Activated effector memory CD4-positive, alpha-beta T cell treated with anti-CD3 and anti-CD28 coated beads, Interleukin-2, amount 50 U/mL, for 16 hours (primary cell): Measurements from ENCODE around the gene TMEM163.
"Not testable (repeated sequence)": the region's sequence is repeated elsewhere in the genome, so short reads cannot be mapped to it uniquely, and the experiment has no call there.

Experiments used
- DNase-seq: peaks from one replicate; pipeline ENCODE4 v3.0.0-alpha.2; 2020

Gene TMEM163

DNA sequence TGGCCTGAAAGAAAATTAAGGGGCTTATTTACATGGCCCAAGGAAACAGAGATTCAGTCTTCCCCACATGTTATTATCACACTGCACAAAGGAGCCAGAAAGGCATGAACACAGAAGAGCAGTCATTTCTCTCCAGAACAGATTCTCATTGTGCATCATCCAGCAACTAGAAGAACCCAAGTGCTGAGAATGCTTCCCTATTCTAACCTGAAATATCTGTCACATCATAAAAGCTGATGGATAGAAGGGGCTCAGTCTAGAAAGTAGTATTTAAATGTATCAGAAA is 145.8 kb downstream of the TMEM163 start:
- DNase-seq = no peak

DNA sequence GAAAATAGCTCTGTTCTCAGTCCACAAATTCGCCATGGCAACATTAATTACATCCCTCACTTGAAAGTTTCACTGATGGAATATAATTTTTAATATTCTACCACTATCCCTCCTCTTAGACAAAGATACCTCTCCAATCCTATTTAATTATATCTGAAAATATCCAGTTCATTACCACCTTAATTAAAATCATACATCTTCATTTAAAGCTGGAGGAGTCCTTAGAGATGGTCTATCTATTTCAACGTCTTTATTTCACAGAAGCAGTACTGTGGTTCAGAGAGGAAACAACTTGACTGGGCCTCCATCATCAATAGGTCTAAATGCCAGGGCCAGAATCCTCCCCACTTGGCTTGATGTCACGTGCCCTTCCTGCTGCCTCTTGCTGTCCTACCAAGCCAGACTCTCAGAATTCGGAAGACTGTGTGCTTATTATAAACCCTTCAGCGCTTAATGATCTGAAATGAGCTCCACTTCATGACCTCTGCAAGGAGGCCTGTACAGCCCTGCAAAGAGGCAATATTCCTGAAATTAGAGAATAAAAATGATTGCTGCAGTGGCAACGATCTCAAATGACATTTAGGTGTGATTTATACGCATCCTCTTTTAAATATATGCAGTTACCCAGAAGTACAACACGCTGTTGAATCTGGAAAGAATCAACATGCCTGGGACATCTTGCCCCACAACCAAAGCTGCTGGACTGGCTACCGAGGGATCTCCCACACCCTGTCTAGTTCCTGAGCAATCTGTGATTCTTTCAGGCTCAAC is 146.3 kb downstream of the TMEM163 start:
- no peak for DNase-seq

DNA sequence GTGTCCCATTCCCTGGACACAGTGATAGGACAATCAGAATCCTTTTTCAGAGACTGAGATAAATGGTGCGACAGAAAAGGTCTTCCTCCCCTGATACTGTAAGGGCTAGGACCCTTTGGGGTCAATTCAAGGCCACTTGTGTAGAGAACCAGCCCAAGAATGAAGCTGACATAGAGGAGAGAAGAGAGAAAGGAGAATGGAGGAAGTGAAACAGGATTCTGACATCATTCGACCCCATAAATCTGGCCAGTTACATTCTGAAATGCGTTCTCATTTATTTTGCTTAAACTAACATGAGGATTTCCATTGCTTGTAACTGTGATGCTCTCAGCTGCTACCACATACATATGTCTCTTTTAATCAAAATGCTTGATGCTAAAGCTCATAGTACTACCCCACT is 148.1 kb downstream of the TMEM163 start:
- DNase-seq = no peak

DNA sequence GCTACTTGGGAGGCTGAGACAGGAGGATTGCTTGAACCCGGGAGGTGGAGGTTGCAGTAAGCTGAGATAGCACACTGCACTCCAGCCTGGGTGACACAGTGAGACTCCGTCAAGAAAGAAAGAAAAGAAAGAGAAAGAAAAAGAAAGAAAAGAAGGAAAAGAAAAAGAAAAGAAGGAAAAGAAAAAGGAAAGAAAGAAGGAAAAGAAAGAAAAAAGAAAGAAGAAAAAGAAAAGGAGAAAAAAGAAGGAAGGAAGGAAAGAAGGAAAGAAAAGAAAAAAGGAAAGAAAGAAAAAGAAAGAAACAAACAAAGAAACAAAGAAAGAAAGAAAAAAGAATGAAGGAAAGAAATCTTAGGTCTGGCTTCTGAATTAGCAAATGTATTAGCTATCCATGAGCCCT is 150.4 kb downstream of the TMEM163 start:
- no peak for DNase-seq

DNA sequence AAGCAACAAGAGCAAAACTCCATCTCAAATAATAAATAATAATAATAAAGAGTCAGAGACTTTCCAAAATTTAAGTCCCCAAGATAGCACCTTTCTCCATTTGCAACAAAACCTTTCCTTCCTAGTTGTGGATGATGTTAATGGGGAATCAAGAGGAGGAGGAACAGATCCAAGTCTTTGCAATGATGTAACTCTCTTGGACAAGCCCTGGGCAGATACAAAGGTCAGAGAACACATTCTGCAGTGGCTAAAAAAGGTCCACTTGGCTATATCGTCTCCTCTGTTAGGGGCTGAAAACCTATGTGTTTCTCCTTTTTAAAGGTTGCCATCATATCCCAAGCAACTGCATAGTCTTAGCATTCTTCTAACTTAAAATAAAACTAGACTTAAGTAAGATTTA is 151.1 kb downstream of the TMEM163 start:
- no peak for DNase-seq

DNA sequence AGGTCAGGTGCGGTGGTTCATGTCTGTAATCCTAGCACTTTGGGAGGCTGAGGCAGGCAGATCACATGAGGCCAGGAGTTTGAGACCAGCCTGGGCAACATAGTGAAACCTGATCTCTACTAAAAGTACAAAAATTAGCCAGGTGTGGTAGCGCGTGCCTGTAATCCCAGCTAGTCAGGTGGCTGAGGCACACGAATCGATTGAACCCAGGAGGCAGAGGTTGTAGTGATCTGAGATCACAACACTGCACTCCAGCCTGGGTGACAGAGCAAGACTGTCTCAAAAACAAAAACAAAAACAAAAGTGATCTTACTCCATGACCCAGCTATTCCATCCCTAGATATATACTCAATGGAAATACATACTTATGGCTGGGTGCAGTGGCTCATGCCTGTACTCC is 153.8 kb downstream of the TMEM163 start:
- not testable (repeated sequence) for DNase-seq

DNA sequence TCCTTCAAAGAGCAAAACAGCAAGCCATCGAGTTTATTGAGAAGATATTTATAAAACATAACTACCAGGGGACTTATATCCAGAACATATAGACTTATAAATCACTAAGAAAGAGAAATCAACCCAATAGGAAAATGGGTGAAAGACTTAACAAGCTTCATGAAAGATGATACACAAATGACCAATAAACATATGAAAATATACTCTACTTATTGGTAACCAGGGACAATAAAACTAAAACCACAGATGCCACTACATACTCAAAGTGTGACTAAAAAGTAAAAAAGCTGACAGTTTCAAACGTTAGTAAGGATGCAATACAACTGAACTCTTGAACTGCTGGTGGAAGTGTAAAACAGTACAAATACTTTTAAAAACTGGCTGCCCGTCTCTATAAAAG is 154.3 kb downstream of the TMEM163 start:
- DNase-seq = no peak

DNA sequence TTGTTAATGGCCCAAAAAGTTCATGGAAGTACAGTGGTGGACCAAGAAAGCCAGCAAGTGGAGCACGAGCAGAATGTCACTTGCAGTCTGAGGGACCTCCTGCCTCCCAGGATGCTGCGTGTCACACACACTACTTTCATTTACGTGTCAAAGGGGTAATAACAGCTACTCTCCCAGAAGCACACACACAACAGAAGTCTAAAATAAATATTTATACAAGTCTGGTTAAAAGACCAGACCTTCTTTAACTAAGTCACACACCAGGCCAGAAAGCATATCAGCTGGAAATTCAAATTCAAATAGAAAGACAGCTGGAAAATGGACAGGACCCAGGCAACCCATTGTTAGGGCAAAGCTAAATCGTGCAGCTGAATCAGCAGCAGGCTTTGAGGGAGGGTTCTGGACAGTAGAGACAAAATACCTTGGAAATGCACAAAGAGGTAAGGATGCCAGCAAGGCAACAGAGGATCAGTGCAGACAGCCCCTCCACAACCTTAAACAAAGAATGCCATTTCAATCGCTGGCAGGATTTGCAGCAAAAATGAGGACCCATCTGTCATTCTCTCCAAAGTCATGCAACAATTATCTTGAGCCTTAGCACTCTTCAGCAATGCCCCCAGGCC is 160.5 kb downstream of the TMEM163 start:
- DNase-seq = no peak

DNA sequence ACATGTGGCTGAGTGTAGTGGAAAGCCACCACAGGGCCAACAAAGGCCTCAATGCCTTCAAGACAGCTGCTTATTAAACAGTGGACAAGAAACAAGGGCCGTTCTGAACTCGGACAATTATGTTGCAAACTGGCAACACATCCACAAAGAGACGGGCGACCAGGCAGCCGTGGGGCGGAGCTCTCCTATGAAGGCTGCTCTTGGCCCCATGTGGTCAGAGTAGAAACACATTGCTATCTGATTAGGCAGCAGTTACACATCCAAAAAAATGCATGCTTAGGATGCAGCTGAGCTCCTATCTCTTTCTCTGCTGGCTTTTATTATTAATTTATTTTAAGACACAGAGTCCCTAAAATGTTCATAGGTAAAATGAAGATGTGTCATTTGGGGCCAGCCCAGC is 163.4 kb downstream of the TMEM163 start:
- DNase-seq = no peak

DNA sequence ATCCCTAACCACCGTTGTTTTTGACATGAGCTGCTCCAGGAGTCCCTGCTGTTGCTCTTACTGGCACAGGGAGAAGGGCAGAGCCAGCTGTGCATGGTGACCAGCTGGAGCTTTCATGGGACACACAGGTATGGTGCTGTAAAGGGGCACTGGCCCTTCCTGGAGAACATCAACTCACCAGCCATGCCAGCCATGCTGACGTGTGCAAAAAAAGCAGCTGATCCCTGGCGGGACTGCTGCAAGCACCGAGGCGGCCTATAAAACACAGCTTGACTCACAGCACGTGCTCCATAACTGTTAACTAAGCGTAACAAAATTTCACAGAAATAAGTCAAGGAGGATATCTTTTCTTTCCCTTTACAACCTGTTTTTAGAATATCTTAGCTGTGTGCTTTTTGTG is 165.1 kb downstream of the TMEM163 start:
- DNase-seq = no peak

DNA sequence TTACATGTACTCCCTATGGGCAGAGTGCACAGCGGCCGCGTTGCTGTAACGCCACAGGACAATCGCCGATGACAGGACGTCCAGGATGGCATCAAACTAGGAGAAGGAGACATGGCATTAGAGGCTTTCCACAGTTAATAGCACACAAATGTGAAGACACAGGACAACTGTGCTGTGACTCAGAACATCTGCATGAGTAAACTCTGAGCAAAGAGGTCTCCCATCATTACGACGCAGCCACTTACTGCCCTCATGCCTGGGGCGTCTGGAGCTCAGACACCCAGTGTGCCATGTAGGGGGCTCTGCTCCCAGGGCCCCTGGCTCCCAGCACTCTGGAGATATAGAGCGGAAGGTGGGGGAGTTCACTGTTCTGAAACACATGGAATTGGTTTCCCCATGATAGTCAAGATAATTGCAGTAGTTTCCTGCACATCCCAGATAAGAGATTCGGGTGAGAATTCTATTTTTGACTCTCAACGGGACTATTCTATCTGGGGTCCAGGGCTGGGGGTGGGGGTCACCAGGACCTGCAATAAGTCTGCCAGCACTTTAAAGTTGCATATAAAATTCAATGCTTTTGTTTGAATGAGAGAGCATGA is 168.1 kb downstream of the TMEM163 start:
- DNase-seq = no peak

DNA sequence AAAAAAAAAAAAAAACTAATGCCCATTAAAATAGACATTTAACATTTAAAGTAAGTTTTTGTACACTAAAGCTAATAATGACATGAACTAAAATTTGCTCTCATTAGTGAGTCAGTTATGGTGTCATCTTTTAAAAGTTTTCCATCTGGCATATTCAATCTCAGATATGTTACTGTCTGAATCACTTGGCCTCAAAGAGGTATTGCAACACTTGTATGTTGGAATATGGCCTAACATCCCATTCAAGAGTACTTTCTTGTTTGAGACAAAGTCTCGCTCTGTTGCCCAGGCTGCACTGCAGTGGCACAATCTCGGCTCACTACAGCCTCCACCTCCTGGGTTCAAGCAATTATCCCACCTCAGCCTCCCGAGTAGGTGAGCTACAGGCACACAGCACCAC is 169.7 kb downstream of the TMEM163 start:
- DNase-seq = no peak

DNA sequence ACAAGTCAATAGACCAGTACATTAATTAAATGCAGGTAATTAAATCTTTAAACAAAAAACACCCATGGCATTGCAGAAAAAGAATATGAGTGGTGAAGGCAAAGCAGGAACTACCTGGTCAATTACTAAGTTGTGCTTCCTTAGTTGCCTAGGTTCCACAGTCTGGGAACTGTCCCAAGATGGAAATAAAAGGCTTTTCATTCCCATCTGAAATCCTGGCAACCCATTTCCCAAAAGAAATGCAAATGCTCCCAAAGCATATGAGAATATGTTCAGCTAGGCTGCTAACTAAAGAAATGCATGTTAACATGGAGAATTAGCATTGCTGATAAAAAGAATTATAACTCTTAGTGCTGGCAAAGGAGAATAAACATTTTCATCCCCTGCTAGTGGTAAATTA is 177.8 kb downstream of the TMEM163 start:
- DNase-seq = no peak

DNA sequence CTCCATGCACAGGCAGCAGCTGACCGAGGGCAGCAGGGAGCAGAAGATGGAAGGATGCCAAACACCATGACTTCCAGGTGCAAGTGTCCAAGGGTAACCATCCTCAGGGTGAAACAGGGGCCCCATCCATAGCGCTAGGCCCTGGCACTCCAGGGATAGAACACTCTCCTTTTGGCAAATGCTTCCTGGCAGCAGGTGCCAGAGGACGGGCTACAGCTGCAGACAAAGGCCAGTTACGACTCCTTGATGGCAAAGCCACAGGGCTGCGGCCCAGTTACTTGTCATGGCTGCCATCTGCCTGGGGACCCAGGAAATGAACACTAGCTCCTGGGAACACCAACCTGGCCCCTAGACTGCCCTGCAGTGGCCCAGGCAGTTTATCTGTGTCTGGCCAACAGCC is 178.8 kb downstream of the TMEM163 start:
- DNase-seq = no peak

DNA sequence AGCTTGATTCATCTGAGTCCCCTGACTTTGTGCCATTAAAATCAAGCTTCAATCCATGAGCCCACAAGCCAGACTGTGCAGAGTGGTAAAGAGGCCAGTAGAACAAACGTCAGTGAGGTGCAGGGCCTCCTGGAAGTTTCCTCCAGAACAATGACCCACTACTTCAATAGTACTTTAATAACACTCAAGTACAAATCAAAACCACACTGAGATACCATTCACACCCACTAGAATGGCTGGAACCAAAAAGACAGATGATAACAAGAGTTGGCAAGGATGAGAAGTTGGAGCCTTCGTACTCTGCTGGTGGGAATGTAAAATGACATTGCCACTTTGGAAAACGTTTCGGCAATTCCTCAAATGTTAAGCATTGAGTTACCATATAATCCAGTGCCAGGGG is 181.1 kb downstream of the TMEM163 start:
- no peak for DNase-seq

DNA sequence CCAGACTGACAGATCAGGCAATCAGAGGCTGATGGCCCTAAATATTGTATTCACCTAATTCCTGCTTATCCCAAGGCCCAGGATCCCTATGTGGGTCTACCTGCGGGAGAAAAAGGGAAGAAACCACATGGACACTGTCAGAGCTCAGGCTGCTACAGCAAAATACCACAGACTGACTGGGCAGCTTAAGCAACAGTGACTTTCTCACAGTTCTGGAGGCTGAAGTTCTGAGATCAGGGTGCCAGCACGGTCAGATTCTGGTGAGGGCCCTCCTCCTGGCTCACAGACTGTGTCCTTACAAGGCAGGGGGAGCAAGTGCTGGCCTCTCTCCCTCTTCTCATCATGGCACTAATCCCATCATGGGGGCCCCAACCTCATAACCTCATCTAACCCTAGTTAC is 181.7 kb downstream of the TMEM163 start:
- no peak for DNase-seq

DNA sequence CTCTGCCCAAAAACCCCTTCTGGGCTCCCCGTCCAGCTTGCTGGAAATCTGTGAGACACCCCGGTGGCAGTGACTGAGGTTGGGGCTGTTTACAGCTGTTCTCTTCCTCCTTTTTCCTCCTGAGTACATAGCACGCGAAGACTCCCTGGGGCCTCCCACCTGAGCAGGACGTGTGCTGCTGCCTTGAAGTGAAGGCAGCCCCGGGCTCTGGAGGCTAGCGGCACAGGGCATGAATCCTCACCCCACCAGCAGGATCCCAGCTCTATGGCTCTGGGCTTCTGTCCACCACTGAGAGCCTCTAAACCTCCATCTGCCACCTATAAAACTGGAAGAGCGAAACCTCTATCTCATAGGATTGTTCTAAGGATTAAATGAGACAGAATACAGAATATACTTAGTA is 182.5 kb downstream of the TMEM163 start:
- no peak for DNase-seq

DNA sequence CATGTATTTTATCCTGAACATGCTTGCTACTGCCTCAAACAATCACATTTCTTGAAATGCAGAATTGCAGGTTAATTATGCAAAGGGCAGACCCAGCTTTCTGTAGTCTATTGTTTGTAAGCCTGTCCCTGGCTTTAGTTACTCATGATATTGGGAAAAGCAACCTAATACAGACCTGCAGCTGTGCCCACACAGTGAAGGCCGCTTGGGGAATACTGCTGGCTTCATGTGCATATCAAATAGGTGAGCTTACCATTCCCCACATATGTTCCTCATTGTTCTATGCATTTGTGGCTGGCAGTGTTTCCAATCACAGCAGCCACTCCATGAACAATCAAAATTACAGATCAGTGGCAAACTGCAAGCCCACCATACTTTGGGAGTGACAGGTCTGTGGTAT is 186.3 kb downstream of the TMEM163 start:
- no peak for DNase-seq

DNA sequence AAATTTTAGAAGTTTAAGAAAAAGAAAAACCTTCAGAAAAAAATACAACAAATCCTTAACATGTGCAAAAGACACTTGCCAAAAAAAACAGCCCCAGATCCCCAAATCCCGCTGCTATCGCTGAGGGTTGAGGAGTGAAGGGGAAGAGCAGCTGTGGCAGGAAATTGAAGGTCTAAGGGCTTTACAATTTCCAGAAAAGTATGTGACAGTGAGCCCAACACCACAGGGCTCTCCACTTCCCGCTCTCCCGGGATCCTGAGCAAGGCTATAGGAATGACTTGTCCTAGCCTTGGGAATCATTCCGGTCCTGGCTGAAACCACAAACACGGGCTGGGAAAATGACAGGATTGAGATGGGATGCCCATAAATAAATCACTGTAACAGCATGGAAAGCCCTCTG is 191.4 kb downstream of the TMEM163 start:
- no peak for DNase-seq

DNA sequence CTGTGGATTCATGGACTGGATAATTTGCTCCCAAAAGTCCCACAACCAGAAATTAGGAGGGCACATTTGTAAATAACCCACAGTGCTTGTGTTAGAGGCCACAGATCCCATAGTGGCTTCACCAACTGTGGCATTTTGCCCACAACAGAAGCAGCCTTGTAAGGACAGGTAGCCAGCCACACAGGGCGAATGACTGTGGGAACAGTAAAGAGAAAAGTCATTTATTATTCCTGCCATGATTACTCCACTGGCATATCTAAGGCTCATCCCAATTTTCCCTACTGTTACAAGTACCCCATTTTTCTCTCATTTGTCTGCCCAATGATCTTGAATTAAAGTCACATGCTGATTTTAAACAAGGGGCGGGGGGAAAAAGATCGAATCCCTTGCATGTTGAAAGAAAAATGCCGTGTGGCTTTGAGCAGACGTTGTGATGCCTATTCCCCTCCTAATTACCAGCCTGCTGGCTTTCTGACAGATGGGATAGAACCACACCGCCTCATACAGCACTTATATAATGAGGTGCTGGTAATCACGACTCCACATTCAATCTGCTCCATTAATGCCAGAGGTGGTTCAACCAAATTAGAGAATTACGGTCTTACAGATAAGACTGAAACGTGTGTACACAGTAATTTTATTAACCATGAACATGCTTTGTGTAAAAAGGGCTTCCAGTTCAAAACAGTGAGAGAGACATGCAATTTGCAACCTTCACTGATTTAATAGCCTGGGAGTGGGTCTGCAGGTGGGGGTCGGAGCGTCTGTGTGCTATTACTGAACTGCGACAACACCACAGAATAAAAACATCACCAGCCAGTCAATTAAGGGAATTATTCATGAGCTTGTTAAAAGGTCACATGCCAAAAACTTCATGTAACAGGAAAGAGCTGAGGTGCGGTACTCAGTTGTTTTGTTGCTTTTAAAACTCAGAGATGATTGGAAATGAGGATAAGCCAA is 196.0 kb downstream of the TMEM163 start:
- DNase-seq = no peak

DNA sequence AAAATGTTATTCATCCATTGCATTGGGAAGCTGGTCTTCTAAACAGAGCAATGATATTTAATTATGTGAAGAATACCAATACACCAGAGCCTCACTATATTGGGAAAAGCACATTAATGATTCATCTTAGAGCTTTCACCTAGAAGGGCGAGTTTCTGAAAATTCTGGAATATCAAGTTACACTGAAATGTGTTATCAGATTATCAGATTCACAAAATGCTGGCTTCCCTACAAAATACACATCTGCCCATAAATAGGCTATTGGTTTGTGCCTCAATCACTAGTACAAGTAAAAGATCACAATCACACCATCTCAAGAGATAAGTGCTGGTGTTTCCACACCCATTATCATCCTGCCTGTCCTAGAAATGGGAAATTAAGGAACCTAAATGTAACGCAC is 200.7 kb downstream of the TMEM163 start:
- no peak for DNase-seq

DNA sequence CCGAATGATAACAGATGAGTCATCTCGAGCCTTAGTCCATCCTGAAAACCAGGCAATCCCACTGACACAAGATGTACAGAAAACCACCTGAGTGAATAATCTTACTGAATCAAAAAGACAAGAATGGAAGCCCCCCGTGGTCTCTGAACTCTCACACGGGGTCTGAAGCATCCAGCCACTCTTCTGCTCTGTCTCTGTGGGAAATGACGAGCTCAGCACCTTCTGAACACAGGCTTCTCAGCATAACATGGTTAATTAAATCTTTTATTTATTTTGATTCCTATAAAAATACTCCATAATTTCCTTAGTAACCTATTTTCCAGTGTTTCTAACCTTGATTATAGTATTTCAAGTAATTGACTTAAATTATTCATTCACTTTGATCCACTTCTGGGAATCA is 203.7 kb downstream of the TMEM163 start:
- no peak for DNase-seq

DNA sequence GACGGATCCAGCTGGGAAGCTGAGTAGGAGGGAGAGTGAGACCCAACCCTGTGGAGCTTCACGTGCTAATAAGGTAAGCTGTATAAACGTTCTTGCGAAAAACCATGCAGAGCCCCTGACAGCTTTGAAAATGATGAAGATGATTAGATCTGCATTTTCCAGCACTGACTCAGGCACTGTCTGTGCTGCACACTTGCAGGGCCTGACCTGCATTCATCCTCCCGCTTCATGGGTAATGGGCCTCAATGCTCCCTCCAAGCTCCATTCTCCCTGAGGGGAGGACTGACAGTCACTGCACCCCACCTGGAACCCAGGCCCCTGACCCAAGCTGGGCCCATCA is 205.4 kb downstream of the TMEM163 start:
- no peak for DNase-seq
